HT1080 (cell line): ENCODE measurements around the gene GUCY2C. TPM values are rescaled to one million over a fixed set of nuclear protein-coding genes. Genes with fewer than 3 reads are reported as not detected.
A peak's percentile ranks its signal among the peaks of the same experiment; 100 is the strongest.
"Not testable (repeated sequence)": the region's sequence is repeated elsewhere in the genome, so short reads cannot be mapped to it uniquely, and the experiment has no call there.

Source experiments
- DNase-seq: peaks from one replicate; pipeline ENCODE4 v3.0.0-alpha.2; 2015; ENCODE audit warnings: low read depth
- total RNA-seq: library from RNA; depleted of rRNA; stranded (reverse); fragments of >200 nt; shearing (Covaris generic); gene quantifications from 2 replicates; pipeline ENCODE4 v1.2.3, GENCODE V29; 2014

GUCY2C gene
- total RNA-seq, 1 experiment from 2014 or later: not detected

DNA sequence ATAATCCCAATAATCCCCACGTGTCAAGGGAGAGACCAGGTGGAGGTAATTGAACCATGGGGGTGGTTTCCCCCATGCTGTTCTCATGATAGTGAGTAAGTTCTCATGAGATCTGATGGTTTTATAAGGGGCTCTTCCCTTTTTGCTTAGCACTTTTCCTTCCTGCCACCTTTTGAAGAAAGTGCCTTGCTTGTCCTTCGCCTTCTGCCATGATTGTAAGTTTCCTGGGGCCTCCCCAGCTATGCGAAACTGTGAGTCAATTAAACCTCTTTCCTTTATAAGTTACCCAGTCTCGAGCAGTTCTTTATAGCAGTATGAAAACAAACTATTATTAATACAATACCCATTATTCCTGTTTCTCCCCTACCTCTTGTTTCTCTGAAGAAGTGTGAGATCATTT, 14.2 kb downstream of the GUCY2C start:
- not testable (repeated sequence) for DNase-seq

DNA sequence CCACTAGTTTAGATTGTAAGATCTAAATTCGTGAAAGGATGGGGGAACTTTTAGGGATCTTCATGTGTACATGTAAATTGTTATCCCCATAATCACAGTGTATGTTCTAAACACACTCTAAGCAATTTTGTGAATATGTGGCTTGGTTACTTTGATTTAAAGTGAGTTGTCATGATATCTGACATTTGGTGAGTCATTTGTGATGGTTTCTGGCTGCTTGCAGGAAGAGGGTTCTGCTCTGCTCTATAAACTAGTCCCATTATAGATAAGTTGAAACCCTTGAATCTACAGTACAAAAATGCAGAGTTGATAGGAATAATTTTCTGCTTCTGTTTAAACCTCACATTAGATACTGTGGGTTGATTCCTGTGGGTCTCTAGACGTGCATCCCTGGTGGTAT, 14.8 kb downstream of the GUCY2C start:
- no peak for DNase-seq

DNA sequence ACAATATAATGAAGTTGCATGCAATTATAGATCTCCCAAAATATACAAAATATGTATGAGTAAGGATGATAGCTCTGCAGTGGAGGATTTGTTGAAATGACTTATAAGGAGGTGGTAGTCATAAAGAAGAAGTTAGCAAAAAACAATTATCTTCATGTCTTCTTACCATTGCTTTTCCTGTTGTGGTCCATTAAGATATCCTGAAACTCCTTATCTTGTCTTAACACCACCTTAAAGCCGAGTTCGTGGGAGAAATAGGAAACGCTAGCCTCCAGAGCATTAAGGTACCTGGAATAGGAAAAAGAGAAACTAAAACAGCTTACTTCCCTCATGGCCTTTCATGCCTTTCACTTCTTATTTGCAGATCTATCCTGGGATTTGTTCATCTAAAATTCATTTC, 15.2 kb downstream of the GUCY2C start:
- no peak for DNase-seq

GRCh38 chr12:14678547-14679150, 17.8 kb downstream of the GUCY2C start:
- no peak for DNase-seq

DNA sequence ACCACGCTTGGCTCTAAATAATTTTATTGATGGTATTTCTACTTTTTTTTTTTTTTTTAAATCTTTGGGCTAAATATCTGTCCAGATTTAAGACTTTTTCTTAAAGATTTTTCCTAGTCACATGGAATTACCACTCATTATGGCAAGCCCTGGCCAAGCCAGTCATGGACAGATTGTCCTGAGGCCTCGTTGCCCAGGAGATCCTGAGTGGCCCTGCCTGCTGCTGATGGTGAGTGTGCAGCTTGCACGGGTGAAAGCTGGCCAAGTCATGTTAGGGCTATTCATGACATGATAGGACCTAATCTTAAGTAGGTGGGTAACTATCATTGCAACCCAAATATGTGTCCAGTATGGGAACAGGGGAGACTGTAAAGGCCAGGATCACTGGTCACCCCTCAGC, 27.8 kb downstream of the GUCY2C start:
- no peak for DNase-seq

DNA sequence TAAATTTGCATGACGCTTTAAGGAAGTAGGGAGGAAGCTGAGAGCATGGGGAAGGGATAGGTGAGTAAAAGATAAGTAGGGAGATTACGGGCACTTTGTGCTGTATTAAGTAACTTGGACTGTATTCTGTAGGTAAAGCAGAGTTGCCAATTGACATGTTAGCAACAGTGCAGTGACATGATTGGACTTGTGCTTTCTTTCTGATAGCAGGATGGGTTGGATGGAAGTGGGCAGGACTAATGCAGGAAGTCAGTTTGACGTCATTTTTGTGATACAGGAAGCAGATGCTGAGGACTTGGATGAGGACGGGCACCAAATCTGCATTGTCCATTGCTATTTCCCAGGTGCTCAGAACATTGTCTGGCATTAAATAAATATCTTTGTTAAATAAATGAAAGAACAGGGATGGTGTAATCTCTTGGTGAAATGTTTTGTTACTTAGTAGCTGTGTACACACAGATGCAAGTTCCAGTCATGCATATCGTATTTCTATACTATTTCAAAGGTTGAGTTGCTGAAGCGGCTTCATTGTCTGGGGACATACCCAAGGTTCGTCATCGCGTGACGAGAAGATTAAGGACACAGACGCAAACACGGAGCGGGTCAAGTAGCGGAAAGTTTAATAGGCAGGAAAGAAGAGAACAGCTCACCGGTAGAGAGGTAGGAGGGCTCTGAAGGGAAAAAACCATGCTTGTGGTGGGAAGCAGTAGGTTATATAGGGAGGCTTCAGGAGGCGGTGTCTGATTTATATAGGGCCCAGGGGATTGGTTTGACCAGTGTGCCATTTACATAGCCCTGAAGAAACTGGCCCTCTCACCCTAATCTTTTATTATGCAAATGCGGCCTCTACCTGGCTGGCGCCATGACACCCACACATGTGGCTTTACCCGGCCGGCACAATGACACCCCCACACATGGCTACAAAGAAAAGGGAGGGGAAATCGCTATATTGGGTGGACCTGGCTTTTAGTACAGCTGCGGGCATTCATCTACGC, 30.7 kb downstream of the GUCY2C start:
- peak; percentile 4 for DNase-seq

GRCh38 chr12:14664434-14665023, 31.9 kb downstream of the GUCY2C start:
- peak; percentile 11 for DNase-seq

DNA sequence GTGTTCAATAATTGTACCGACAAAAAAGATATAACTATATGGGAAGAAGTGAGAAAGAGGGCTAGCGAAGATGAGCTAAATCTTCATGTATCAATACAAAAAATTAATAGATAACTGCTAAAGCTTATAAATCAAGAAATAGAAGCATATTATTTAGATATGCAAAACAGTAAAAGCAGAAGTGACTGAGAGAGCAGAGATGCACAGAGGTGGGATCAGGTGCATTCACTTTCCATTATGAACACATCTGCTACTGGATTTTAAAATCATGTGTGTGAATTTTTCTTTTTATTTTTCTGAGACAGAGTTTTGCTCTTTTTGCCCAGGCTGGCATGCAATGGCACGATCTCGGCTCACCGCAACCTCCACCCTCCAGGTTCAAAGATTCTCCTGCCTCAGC, 33.4 kb downstream of the GUCY2C start:
- no peak for DNase-seq

DNA sequence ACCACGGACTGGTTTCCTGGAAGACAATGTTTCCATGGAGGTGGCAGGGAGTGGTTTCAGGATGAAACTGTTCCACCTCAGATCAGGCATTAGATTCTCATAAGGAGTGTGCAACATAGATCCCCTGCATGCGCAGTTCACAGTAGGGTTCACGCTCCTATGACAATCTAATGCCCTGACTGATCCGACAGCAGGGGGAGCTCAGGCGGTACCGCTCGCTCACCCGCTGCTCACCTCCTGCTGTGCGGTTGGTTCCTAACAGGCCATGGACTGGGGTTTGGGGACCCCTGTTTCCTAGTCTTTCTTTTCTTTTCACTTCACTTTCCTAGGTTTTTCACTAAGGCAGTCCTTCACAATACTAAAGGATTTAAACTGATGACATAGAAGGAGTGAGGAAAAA, 39.6 kb downstream of the GUCY2C start:
- no peak for DNase-seq

GRCh38 chr12:14655284-14655683, 41.1 kb downstream of the GUCY2C start:
- no peak for DNase-seq

DNA sequence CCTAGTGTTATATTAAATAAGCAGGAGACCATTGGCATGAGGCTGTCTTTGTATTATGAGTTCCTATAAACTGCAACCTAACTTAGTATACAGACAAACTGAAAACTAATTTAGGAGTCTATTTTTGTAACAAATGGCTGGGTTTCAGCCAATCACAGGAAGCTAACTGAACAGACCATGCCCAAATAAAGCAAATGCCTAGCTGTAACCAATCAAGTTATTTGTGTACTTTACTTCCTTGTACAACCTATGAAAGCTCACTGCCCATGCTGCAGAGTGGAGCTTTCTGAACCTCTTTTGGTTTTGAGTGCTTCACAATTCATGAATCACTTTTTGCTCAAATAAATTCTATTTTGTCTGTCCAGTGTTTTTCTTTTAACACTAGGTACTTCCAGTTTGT, 41.6 kb downstream of the GUCY2C start:
- no peak for DNase-seq

GRCh38 chr12:14654416-14654815, 42.0 kb downstream of the GUCY2C start:
- DNase-seq: no peak

GRCh38 chr12:14652483-14652882, 43.9 kb downstream of the GUCY2C start:
- DNase-seq: no peak

- DNase-seq: no peak
Measured at GRCh38 chr12:14651371-14651770, 45.0 kb downstream of the GUCY2C start.

- no peak for DNase-seq
Measured at GRCh38 chr12:14650789-14651188, 45.6 kb downstream of the GUCY2C start.

GRCh38 chr12:14647028-14647750, 49.2 kb downstream of the GUCY2C start:
- DNase-seq: no peak

GRCh38 chr12:14643251-14643650, 53.1 kb downstream of the GUCY2C start:
- DNase-seq: peak; percentile 16

DNA sequence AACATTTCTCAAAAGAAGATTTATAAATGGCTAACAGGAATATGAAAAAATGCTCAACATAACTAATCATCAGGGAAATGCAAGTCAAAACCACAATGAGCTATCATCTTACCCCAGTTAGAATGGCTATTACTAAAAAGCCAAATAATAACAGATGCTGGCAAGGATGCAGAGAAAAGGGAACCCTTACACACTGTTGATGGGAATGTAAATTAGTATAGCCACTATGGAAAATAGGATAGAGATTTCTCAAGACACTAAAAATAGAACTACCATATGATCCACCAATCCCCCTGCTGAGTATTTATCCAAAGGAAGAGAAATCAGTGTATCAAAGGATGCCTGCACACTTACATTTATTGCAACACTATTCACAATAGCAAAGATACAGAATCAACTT, 58.3 kb downstream of the GUCY2C start:
- DNase-seq: no peak

- no peak for DNase-seq
Measured at GRCh38 chr12:14635776-14636175, 60.6 kb downstream of the GUCY2C start.

DNA sequence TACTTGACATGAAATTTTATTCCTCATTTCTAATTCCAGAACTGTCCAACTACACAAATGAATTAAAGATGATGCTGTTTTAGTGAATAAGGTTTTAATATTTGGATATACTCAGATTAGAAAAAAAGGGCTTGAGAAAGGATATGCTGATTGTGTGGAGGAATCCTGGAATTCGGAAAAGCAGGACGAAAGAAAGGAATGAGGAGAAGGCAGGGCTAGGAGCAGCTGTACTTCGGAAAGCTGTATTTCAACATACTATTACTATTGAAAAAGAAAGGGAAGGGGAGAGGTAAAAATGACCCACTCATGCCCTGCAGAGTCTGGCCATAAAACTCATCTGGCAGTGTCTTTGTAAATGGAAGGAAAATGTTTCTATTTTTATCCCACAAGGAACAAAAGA, 65.6 kb downstream of the GUCY2C start:
- DNase-seq: no peak

- peak; percentile 49 for DNase-seq
Measured at GRCh38 chr12:14629832-14630710, 66.3 kb downstream of the GUCY2C start.
